Renal cortex interstitium (tissue), 11 donors: ENCODE measurements around the gene BCAS4. TPM values are rescaled to one million over a fixed set of nuclear protein-coding genes. Genes with fewer than 3 reads are reported as not detected.
"Not testable (repeated sequence)": the region's sequence is repeated elsewhere in the genome, so short reads cannot be mapped to it uniquely, and the experiment has no call there.

Experiments
- DNase-seq, 11 donors: peaks; one replicate each; pipeline ENCODE4 v3.0.0-alpha.2; 2013; ENCODE audit warnings: low read depth in 9 of 11, low spot score in 4 of 11; ENCODE audit errors: extremely low read depth in 1 of 11
- polyA plus RNA-seq, 3 donors: library from polyadenylated mRNA; unstranded; fragments of 120-200 nt; gene quantifications; one replicate each; pipeline ENCODE4 v1.2.1, GENCODE V29; 2013; ENCODE audit not compliant: insufficient read length in 3 of 3

Gene BCAS4
- polyA plus RNA-seq, 3 donors = 4.6 to 5.9 (median 5.5) TPM

- peak; percentile 77 to 91 (median 87) for DNase-seq
These were observed 4.1 kb upstream of the BCAS4 start for GRCh38 chr20:50790651-50791277.

GRCh38 chr20:50792708-50793574 lies 1.9 kb upstream of the BCAS4 start:
- no peak for DNase-seq

- not testable (repeated sequence) for DNase-seq
These were observed 1.3 kb upstream of the BCAS4 start for GRCh38 chr20:50793575-50794016.

GRCh38 chr20:50794181-50794845 lies 548 bp upstream of the BCAS4 start:
- DNase-seq = no peak

GRCh38 chr20:50797142-50797541 lies 2.3 kb downstream of the BCAS4 start:
- DNase-seq = no peak

- DNase-seq = no peak
These were observed 3.8 kb downstream of the BCAS4 start for GRCh38 chr20:50798650-50799049.

- no peak for DNase-seq
These were observed 4.5 kb downstream of the BCAS4 start for GRCh38 chr20:50799176-50799889.

GRCh38 chr20:50799890-50800550 lies 5.2 kb downstream of the BCAS4 start:
- DNase-seq = no peak

GRCh38 chr20:50800986-50801746 lies 6.3 kb downstream of the BCAS4 start:
- not testable (repeated sequence) for DNase-seq

- DNase-seq = no peak
These were observed 6.9 kb downstream of the BCAS4 start for GRCh38 chr20:50801747-50802125.

- DNase-seq = no peak
These were observed 7.4 kb downstream of the BCAS4 start for GRCh38 chr20:50802289-50802688.

- no peak for DNase-seq
These were observed 9.8 kb downstream of the BCAS4 start for GRCh38 chr20:50804437-50805348.

GRCh38 chr20:50805349-50805684 lies 10.5 kb downstream of the BCAS4 start:
- no peak for DNase-seq

- DNase-seq = no peak
These were observed 11.4 kb downstream of the BCAS4 start for GRCh38 chr20:50806126-50806768.

- DNase-seq = no peak
These were observed 15.2 kb downstream of the BCAS4 start for GRCh38 chr20:50810063-50810462.

- DNase-seq = no peak
These were observed 16.0 kb downstream of the BCAS4 start for GRCh38 chr20:50810842-50811241.
